A549 (cell line): Measurements from ENCODE around the gene DHX29. TPM values are rescaled to one million over a fixed set of nuclear protein-coding genes. Genes with fewer than 3 reads are reported as not detected.

ENCODE experiments used
- ATAC-seq, 2 experiments: fragments of 200-7000 bp in 1 of 2; fragments of >200 bp in 1 of 2; cut with Nextera tagmentation in 1 of 2; cut with Tn5 transposase in 1 of 2; 3 replicates each; pipeline versions ENCODE4 v1.8.0 to v1.9.1; 2018 to 2020; ENCODE audit warnings: mild to moderate bottlenecking in 1 of 2, moderate library complexity in 1 of 2
- CTCF ChIA-PET: fragments of 300-600 bp; sonication (Branson Sonifier 250); formaldehyde crosslinking; extraction: SDS; loops from one replicate; lab custom pipeline; 2021; ENCODE audit warnings: antibody characterized with exemption, inconsistent platforms; lab: Yijun Ruan, JAX
- POLR2A ChIA-PET: fragments of 350-600 bp; formaldehyde crosslinking; extraction: SDS; loops from one replicate; lab custom pipeline; 2021; ENCODE audit warnings: antibody characterized with exemption, inconsistent platforms; lab: Yijun Ruan, JAX
- DNase-seq, 2 experiments: peaks; one replicate each; pipeline versions ENCODE4 v3.0.0 to v3.0.0-alpha.2; 2011 to 2016; ENCODE audit warnings: low read depth in 1 of 2, low spot score in 1 of 2
- FAIRE-seq: peaks from 2 replicates; lab custom pipeline; 2011; peaks lifted over from hg19 to GRCh38; lab: Jason Lieb, UNC
- H3K27ac ChIP-seq, 2 experiments: fragments of >200 bp; sonication (Bioruptor Twin); formaldehyde crosslinking; 3 replicates each; pipeline ENCODE4 v1.5.1; 2016 to 2017
- H3K4me1 ChIP-seq: fragments of >200 bp; sonication (Bioruptor Twin); formaldehyde crosslinking; 3 replicates; pipeline ENCODE4 v1.6.1; 2016
- H3K4me2 ChIP-seq: fragments of >200 bp; sonication (Bioruptor Twin); formaldehyde crosslinking; 3 replicates; pipeline ENCODE4 v1.6.1; 2016
- H3K4me3 ChIP-seq: fragments of >200 bp; sonication (Bioruptor Twin); formaldehyde crosslinking; 3 replicates; pipeline ENCODE4 v1.5.1; 2016
- H3K9me3 ChIP-seq: fragments of >200 bp; sonication (Bioruptor Twin); formaldehyde crosslinking; 3 replicates; pipeline ENCODE4 v1.6.1; 2016
- ATOH8 ChIP-seq: fragments of 250-450 bp; sonication (Bioruptor Pico); IDR thresholded peaks from 2 replicates; pipeline ENCODE4 v1.5.0; 2020; ENCODE audit warnings: low read depth, mild to moderate bottlenecking, moderate library complexity
- BHLHE40 ChIP-seq: IDR thresholded peaks from 2 replicates; pipeline ENCODE4 v1.6.1; 2012; ENCODE audit warnings: low read depth, low read length, inconsistent platforms
- CBX2 ChIP-seq: fragments of 200-600 bp; sonication (generic); IDR thresholded peaks from 2 replicates; pipeline ENCODE4 v1.6.1; 2016; ENCODE audit warnings: low read depth, mild to moderate bottlenecking, borderline replicate concordance
- CBX8 ChIP-seq: fragments of 200-600 bp; sonication (generic); IDR thresholded peaks from 2 replicates; pipeline ENCODE4 v1.6.1; 2016
- CHD4 ChIP-seq: fragments of 200-600 bp; sonication (generic); IDR thresholded peaks from 2 replicates; pipeline ENCODE4 v1.6.1; 2016; ENCODE audit warnings: antibody characterized with exemption, mild to moderate bottlenecking, borderline replicate concordance
- ELK1 ChIP-seq: fragments of 150-350 bp; IDR thresholded peaks from 2 replicates; pipeline ENCODE4 v1.6.1; 2014; ENCODE audit warnings: low read depth, mild to moderate bottlenecking, low read length
- EP300 ChIP-seq, 2 experiments: fragments of >200 bp; sonication (Bioruptor Twin); formaldehyde crosslinking; IDR thresholded peaks; 2 replicates in 1 of 2; 3 replicates in 1 of 2; pipeline ENCODE4 v1.6.1; 2016 to 2017
- FOSB ChIP-seq: fragments of 250-450 bp; sonication (Bioruptor Pico); IDR thresholded peaks from 2 replicates; pipeline ENCODE4 v1.5.0; 2020; ENCODE audit warnings: mild to moderate bottlenecking, moderate library complexity
- FOSL2 ChIP-seq, 2 experiments: fragments of 450-650 bp in 1 of 2; fragments of >200 bp in 1 of 2; sonication (Bioruptor Twin) in 1 of 2; formaldehyde crosslinking; IDR thresholded peaks; 2 replicates each; pipeline versions ENCODE4 v1.5.0 to v1.6.1; 2016 to 2020; ENCODE audit warnings: mild to moderate bottlenecking in 1 of 2, moderate library complexity in 1 of 2
- FOXS1 ChIP-seq: fragments of 250-450 bp; sonication (Bioruptor Pico); IDR thresholded peaks from 2 replicates; pipeline ENCODE4 v1.5.0; 2020; ENCODE audit warnings: mild to moderate bottlenecking, moderate library complexity
- GATA3 ChIP-seq: IDR thresholded peaks from 2 replicates; pipeline ENCODE4 v1.6.1; 2012; ENCODE audit warnings: borderline replicate concordance
- HDAC2 ChIP-seq: fragments of 200-600 bp; sonication (generic); IDR thresholded peaks from 2 replicates; pipeline ENCODE4 v1.6.1; 2016
- HES2 ChIP-seq: fragments of >200 bp; sonication (Bioruptor Twin); formaldehyde crosslinking; IDR thresholded peaks from 2 replicates; pipeline ENCODE4 v1.6.1; 2016
- HOXA7 ChIP-seq: fragments of 250-450 bp; sonication (Bioruptor Pico); IDR thresholded peaks from 2 replicates; pipeline ENCODE4 v1.5.0; 2020; ENCODE audit warnings: mild to moderate bottlenecking, moderate library complexity
- JUN ChIP-seq, 2 experiments: fragments of >200 bp; sonication (Bioruptor Twin); formaldehyde crosslinking; IDR thresholded peaks; 2 replicates in 1 of 2; 3 replicates in 1 of 2; pipeline ENCODE4 v1.6.1; 2016 to 2017
- JUNB ChIP-seq: fragments of >200 bp; sonication (Bioruptor Twin); formaldehyde crosslinking; IDR thresholded peaks from 2 replicates; pipeline ENCODE4 v1.6.1; 2016
- KDM1A ChIP-seq: fragments of 200-600 bp; sonication (generic); IDR thresholded peaks from 2 replicates; pipeline ENCODE4 v1.6.1; 2016; ENCODE audit warnings: low read depth, mild to moderate bottlenecking
- KDM5A ChIP-seq: fragments of 200-600 bp; sonication (generic); IDR thresholded peaks from 2 replicates; pipeline ENCODE4 v1.6.1; 2016; ENCODE audit warnings: antibody characterized with exemption, mild to moderate bottlenecking
- MAX ChIP-seq: IDR thresholded peaks from 2 replicates; pipeline ENCODE4 v1.6.1; 2012
- MAZ ChIP-seq: fragments of 150-350 bp; IDR thresholded peaks from 2 replicates; pipeline ENCODE4 v1.6.1; 2014; ENCODE audit warnings: antibody characterized with exemption, low read depth, low read length, borderline replicate concordance
- MYC ChIP-seq: IDR thresholded peaks from 2 replicates; pipeline ENCODE4 v1.6.1; 2012; ENCODE audit warnings: mild to moderate bottlenecking, inconsistent platforms, low read length, improper control_type of control experiment, borderline replicate concordance
- NFE2L2 ChIP-seq: fragments of 150-350 bp; conservative IDR thresholded peaks from 2 replicates; pipeline ENCODE4 v1.6.1; 2014; ENCODE audit warnings: low read length
- NPAS2 ChIP-seq: fragments of 250-450 bp; sonication (Bioruptor Pico); IDR thresholded peaks from 2 replicates; pipeline ENCODE4 v1.8.0; 2022; ENCODE audit warnings: mild to moderate bottlenecking, moderate library complexity, borderline replicate concordance
- NR3C1 ChIP-seq: fragments of >200 bp; sonication (Bioruptor Twin); formaldehyde crosslinking; IDR thresholded peaks from 3 replicates; pipeline ENCODE4 v1.6.1; 2017
- PHF8 ChIP-seq: fragments of 200-600 bp; sonication (generic); IDR thresholded peaks from 2 replicates; pipeline ENCODE4 v1.6.1; 2016; ENCODE audit warnings: low read depth, mild to moderate bottlenecking, antibody characterized with exemption, moderate library complexity, borderline replicate concordance
- POLR2A ChIP-seq: IDR thresholded peaks from 2 replicates; pipeline ENCODE4 v1.6.1; 2012; ENCODE audit warnings: mild to moderate bottlenecking, low read length
- POLR2AphosphoS2 ChIP-seq: conservative IDR thresholded peaks from 2 replicates; pipeline ENCODE4 v1.6.1; 2012; ENCODE audit warnings: low read length, improper control_type of control experiment, inconsistent platforms
- RARB ChIP-seq: fragments of 250-450 bp; sonication (Bioruptor Pico); IDR thresholded peaks from 2 replicates; pipeline ENCODE4 v1.8.0; 2021; ENCODE audit warnings: mild to moderate bottlenecking, moderate library complexity
- RFX5 ChIP-seq: fragments of 450-650 bp; IDR thresholded peaks from 2 replicates; pipeline ENCODE4 v1.7.1; 2014; ENCODE audit warnings: antibody characterized with exemption, mild to moderate bottlenecking, moderate library complexity
- RNF2 ChIP-seq: fragments of 200-600 bp; sonication (generic); IDR thresholded peaks from 2 replicates; pipeline ENCODE4 v1.6.1; 2016; ENCODE audit warnings: low read depth, mild to moderate bottlenecking, antibody characterized with exemption, moderate library complexity, borderline replicate concordance
- SMC3 ChIP-seq: fragments of >200 bp; sonication (Bioruptor Twin); formaldehyde crosslinking; IDR thresholded peaks from 3 replicates; pipeline ENCODE4 v1.6.1; 2018; ENCODE audit warnings: inconsistent platforms
- TFCP2L1 ChIP-seq: fragments of 250-450 bp; sonication (Bioruptor Pico); IDR thresholded peaks from 2 replicates; pipeline ENCODE4 v1.5.0; 2021; ENCODE audit warnings: mild to moderate bottlenecking
- TP53 ChIP-seq: fragments of 250-450 bp; sonication (Bioruptor Pico); IDR thresholded peaks from 2 replicates; pipeline ENCODE4 v1.5.0; 2021; ENCODE audit warnings: mild to moderate bottlenecking, moderate library complexity
- USF2 ChIP-seq: fragments of 450-650 bp; IDR thresholded peaks from 2 replicates; pipeline ENCODE4 v1.6.1; 2014; ENCODE audit warnings: antibody characterized with exemption
- ZFP36 ChIP-seq: fragments of 450-650 bp; IDR thresholded peaks from 2 replicates; pipeline ENCODE4 v1.6.1; 2014; ENCODE audit warnings: borderline replicate concordance; ENCODE audit not compliant: partially characterized antibody
- ZNF302 ChIP-seq: fragments of 250-450 bp; sonication (Bioruptor Pico); IDR thresholded peaks from 2 replicates; pipeline ENCODE4 v1.9.0; 2021; ENCODE audit warnings: inconsistent platforms, mild to moderate bottlenecking, moderate library complexity
- WGBS: methylation state at CpG from one replicate; pipeline ENCODE4 v1.1.6; 2017; ENCODE audit errors: missing lambda C conversion rate; 5-methylcytosine and 5-hydroxymethylcytosine counted together
- polyA minus RNA-seq: library from RNA; depleted of rRNA, polyadenylated mRNA; stranded (reverse); fragments of >200 nt; gene quantifications from 2 replicates; pipeline ENCODE4 v1.2.3, GENCODE V29; 2011; rRNA and poly(A)+ RNA removed
- polyA plus RNA-seq, 4 experiments: library from polyadenylated mRNA; depleted of rRNA in 3 of 4; stranded (reverse); fragments of >200 nt; fragmentation: RNase III in 1 of 4; extraction: RNeasy Plus Mini Kit Qiagen cat#74134 plus additional on column Dnase treatment in 1 of 4; gene quantifications; 2 replicates in 3 of 4; 3 replicates in 1 of 4; pipeline ENCODE4 v1.2.3, GENCODE V29; 2011 to 2017

Gene DHX29
- polyA plus RNA-seq (2011; rRNA removed) (12.3 and 22.4 TPM in 2 replicates), polyA plus RNA-seq (2017; fragmentation: RNase III; extraction: RNeasy Plus Mini Kit Qiagen cat#74134 plus additional on column Dnase treatment) (25.4 to 25.6 TPM (median 25.5 TPM) in 3 replicates), polyA minus RNA-seq (5.8 and 7.4 TPM in 2 replicates)
- 3.2 and 3.6 TPM in 2 replicates for polyA plus RNA-seq (2012; cell fraction: cytosol; rRNA removed)
- 2.2 and 4.3 TPM in 2 replicates for polyA plus RNA-seq (2012; cell fraction: nucleus; rRNA removed)

GRCh38 chr5:55307383-55308253 is at the start of gene DHX29, which contains the start of gene MTREX:
TSS of gene DHX29 (minus strand) at chr5:55307694. CDS start at chr5:55307573, 121 bp downstream.
TSS of gene MTREX (plus strand) at chr5:55307989. CDS start at chr5:55308014, 25 bp downstream.
- ChIA-PET POLR2A (interaction anchor here (0.6 to 1.7 kb wide), 11 partner anchors 8 to 1918 kb away, joined by 3 to 22 read pairs (median 4); partner anchors contain the start of gene CCNO), CTCF (interaction anchor here (0.6 to 1.9 kb wide), 15 partner anchors 10 to 385 kb away, joined by 3 to 6 read pairs (median 4); no protein-coding TSS in a partner anchor)
- DNase-seq (peak; percentile 89 to 92), FAIRE-seq (no peak), ATAC-seq (peak; percentile 97 to 98)
- no peaks in the 10 kb centered on the region for H3K9me3 ChIP-seq
- H3K4me1 ChIP-seq = peaks cover 36% of the 10 kb centered on the region
- peak within 1 kb of the TSS; percentile 98 for H3K4me2 ChIP-seq
- H3K4me3 ChIP-seq = peak within 1 kb of the TSS; percentile 97
- 1% methylated on average over 61 of the region's 62 CpGs for WGBS
- H3K27ac ChIP-seq = peak within 1 kb of the TSS; percentile 91 to 96
- TF ChIP-seq POLR2A (peak; percentile 83), ZNF302 (CRISPR knock-in tag) (no peak), GATA3 (no peak), ELK1 (no peak), FOXS1 (no peak), RARB (CRISPR knock-in tag) (no peak), RNF2 (no peak), NFE2L2 (no peak), TFCP2L1 (CRISPR knock-in tag) (no peak; the same call in 1 of the 2 replicates), HDAC2 (no peak), HES2 (no peak), FOSB (no peak), JUNB (no peak), TP53 (CRISPR knock-in tag) (no peak), PHF8 (peak; percentile 90), USF2 (0 out of 2 replicates have a peak, but pooled peaks have one; percentile 19), EP300 (IDR thresholded peaks at IDR 0.05) (no peak), CBX8 (no peak), HOXA7 (CRISPR knock-in tag) (no peak), BHLHE40 (no peak), MAX (peak; percentile 76), ZFP36 (no peak), MYC (peak; percentile 82), SMC3 (no peak), RFX5 (0 out of 2 replicates have a peak, but pooled peaks have one; percentile 41), MAZ (peak; percentile 11; the same call in 1 of the 2 replicates), KDM5A (peak; percentile 65), FOSL2 (IDR thresholded peaks at IDR 0.05) (no peak), FOSL2 (CRISPR knock-in tag; IDR thresholded peaks at IDR 0.05) (no peak), CBX2 (no peak), KDM1A (no peak), ATOH8 (CRISPR knock-in tag) (no peak), NPAS2 (CRISPR knock-in tag) (no peak), JUN (IDR thresholded peaks at IDR 0.05) (peak; percentile 80 to 92), NR3C1 (no peak), CHD4 (no peak), POLR2AphosphoS2 (no peak)
